22Rv1 (cell line): ENCODE results near the gene CELF4.

Experiments used
- H3K27ac ChIP-seq: fragments of 450-650 bp; 2 replicates; pipeline ENCODE4 v1.5.1; 2017
- ZFX ChIP-seq: fragments of 450-650 bp; IDR thresholded peaks from 2 replicates; pipeline ENCODE4 v1.6.1; 2017; ENCODE audit warnings: antibody characterized with exemption, borderline replicate concordance
- TF ChIP-seq, protein P1 (sequence below): fragments of 450-650 bp; IDR thresholded peaks from 2 replicates; pipeline ENCODE4 v1.5.1; 2017; ENCODE audit warnings: mild to moderate bottlenecking

The CELF4 gene

DNA sequence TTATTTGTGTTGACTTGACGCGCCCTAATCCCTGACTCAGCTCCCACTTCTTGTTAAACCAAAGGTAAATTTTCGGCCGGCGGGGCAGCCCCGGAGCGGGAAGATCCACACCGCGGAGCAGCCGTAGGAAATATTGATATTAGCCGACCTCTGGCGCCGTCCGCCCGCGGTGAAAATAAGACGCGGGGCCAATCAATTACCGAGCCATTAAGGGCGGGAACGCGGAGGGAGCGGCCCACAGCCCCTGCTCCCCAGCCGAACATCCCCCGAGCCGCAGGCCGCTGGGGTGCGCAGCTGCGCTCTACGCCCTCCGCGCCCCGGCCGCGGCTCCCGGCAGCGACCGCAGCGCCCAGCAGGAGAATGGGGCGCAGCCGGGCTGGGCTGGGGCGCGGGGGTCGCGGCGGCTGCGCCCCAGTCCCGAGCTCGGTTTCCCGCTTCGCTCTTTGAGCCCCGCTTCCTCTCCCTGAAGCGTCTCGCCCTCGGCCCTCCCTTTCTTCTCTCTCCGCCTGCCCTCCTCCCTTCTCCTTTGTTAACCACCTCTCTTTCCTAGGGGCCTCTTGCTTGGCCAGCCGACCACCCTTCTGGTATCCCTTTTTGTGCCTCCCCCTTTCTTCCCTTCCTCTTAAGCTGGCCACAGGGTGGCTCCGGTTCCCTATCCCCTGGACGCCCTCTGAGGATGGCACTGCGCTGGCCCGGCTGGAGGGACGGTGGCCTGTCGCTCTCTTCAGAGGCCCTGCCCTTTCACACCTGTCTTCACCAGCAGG lies 40.9 kb downstream of the CELF4 start:
- no peak for TF ChIP-seq ZFX
- TF ChIP-seq, protein P1, sequence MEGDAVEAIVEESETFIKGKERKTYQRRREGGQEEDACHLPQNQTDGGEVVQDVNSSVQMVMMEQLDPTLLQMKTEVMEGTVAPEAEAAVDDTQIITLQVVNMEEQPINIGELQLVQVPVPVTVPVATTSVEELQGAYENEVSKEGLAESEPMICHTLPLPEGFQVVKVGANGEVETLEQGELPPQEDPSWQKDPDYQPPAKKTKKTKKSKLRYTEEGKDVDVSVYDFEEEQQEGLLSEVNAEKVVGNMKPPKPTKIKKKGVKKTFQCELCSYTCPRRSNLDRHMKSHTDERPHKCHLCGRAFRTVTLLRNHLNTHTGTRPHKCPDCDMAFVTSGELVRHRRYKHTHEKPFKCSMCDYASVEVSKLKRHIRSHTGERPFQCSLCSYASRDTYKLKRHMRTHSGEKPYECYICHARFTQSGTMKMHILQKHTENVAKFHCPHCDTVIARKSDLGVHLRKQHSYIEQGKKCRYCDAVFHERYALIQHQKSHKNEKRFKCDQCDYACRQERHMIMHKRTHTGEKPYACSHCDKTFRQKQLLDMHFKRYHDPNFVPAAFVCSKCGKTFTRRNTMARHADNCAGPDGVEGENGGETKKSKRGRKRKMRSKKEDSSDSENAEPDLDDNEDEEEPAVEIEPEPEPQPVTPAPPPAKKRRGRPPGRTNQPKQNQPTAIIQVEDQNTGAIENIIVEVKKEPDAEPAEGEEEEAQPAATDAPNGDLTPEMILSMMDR: no peak
- no peak overlapping the region for H3K27ac ChIP-seq

DNA sequence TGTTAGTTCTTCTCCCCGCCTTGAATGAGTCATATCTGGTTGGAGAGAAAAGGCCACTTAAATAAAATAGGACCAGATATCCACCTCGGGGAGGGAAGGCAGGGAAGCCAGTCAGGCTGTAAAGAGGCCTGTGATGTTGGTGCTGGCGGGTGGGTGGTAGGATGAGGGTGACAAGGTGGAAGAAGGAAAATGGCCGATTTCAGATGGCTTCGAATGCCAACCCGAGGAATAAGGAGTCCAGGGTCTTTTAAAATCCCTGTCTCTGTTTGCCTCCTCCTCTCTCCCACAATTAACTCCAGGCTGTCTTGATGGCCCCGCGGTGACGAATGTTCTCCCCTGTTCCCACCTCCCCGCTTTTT lies 41.5 kb downstream of the CELF4 start:
- H3K27ac ChIP-seq: no peak overlapping the region
- TF ChIP-seq ZFX: no peak
- TF ChIP-seq, protein P1: no peak

DNA sequence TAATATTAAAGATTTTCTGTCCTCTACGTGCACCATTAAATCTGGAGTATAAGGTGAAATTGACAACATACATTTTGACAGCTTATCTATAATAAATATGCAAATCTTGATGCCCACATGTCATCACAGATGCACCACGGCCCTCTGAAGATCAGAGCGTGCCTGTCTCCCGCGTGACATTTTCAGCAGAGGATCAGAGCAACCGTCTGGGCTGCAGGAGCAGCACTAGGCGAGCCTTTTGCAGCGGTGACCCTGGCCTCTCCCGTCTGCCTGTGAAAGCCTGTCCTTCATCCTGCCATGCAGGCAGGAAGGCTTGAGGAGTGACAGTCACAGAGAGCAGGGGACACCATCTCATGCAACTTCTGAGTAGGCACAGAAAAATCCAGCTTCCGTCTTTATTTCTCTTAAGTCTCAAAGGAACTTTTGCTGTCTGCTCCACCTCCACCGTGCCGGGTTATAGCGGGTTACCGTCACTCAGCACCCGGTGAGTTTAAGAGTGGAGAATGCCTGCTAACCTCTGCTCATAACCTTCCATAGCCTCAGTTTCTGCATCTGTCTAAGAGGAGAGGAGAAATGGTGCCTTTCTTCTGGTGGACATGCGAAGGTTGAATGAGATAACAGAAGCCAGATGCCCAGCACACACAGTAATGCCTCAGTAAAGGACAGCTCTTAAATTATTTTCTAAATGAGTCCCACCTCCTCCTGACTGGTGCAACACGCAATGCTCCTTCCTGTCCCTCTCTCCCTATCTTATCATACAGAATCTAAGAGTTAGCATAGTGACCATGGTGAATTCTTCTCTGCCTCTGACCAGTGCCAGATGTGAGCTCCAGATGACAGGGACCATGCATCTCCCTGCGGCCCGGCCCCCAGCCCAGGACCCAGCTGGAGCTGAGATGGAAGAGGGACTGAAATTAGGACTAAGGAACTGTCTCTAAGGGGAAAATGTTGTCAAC lies 43.8 kb downstream of the CELF4 start:
- TF ChIP-seq ZFX: no peak
- TF ChIP-seq, protein P1: no peak
- no peak overlapping the region for H3K27ac ChIP-seq

DNA sequence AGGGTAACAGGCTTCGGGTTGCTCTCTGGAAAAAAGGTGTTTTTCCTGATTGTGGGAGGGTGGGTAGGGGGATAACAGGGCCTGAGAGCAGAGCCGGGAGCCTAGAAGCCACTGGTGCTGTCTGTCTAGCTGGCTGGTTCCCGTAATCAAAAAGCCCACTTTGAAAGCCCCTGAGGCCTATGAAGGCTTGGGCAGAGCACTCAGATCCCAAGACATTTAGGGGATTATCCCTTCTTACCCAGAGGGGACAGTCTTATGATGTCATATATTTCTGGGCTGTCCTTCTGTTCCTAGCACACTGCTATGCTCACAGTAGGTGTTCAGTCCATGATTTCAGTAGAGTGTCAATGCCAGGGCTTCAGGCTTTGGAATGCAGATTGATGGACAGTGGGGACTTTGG lies 45.1 kb downstream of the CELF4 start:
- no peak overlapping the region for H3K27ac ChIP-seq
- no peak for TF ChIP-seq ZFX

DNA sequence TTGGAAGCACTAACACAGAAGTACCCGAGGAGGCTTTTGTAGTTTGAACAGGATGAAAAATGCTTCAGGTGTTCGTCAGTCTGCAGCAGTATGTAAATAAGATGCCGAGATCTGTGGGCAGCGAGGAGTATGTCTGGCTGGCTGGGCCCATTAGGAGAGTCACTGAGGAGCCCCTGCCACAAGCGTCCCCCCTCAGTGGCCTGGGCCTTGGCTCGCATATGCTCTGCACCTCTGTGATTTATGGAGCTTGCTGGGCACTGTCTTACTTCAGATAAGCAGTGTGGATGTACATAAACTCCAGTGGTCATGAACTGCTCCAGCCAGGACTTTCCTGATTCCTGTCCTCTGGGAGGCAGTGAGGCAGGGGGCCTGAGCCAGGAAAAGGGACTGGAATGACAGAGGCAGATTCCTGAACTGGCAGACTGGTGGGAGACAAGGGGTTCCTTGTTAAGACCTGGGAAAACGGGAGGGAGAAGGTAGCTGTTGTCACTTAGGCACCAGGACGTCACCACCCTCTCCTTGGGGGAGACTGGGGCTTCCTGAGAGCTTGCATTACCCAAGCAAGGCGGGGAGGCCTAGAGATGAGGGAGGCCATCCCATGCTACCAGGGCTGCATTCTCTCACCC lies 46.0 kb downstream of the CELF4 start:
- no peak overlapping the region for H3K27ac ChIP-seq
- TF ChIP-seq, protein P1: no peak
- no peak for TF ChIP-seq ZFX

DNA sequence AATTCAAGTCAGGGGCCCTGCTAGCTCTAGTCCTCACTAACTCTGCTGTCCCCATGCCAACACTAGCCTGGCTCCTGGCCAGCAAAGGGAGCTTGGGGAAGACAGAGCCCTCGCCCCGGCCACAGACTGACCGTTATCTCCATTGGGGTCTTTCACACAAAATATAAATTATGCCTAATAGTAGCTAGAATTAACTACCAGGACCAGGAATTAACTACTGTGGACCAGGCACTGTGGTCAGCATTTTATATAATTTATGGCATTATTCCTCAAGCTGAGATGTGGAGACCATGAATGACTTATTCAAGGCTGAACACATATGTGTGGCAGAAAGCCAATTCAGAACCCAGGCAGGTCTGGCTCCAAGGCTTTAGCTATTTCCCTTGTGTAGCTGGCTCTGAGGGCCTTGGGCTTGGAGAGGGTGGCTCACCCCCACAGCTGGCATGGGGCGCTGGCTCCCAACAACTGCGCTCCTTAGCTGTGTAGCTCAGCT lies 49.2 kb downstream of the CELF4 start:
- H3K27ac ChIP-seq: no peak overlapping the region
- TF ChIP-seq ZFX: no peak
- TF ChIP-seq, protein P1: no peak

DNA sequence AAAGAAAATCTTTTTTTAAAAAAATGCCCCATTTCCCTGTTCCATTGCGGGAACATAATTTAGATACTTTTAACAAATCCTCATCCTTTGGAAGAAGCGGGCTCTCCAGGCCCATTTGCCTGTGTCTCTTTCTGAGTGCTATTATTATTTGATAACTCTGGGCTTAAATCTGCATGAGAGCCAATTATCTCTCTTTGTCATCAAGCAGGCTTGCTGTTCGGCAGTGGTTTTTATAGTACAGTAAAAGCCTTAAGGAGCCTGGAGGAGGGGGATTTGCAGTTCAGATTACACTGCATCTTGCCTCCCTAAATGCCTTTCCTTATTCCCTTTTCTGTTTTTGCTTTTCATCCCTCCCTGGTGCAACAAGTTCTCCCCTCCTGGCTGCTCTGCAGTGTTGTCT lies 50.6 kb downstream of the CELF4 start:
- H3K27ac ChIP-seq: no peak overlapping the region
- no peak for TF ChIP-seq ZFX
- TF ChIP-seq, protein P1: no peak
